H1 (cell line): Measurements from ENCODE around the gene GDPD4.

ENCODE experiments used
- GABPA ChIP-seq: IDR thresholded peaks from 2 replicates; pipeline ENCODE4 v1.6.1; 2011; ENCODE audit warnings: mild to moderate bottlenecking, low read length, moderate library complexity, borderline replicate concordance; ENCODE audit not compliant: insufficient read depth
- PHF8 ChIP-seq: fragments of 200-600 bp; sonication (generic); conservative IDR thresholded peaks from 2 replicates; pipeline ENCODE4 v1.7.1; 2012; ENCODE audit warnings: low read depth, mild to moderate bottlenecking, inconsistent platforms, low read length, moderate library complexity
- RXRA ChIP-seq: IDR thresholded peaks from 2 replicates; pipeline ENCODE4 v1.6.1; 2011; ENCODE audit warnings: low read depth, mild to moderate bottlenecking, low read length, moderate library complexity; ENCODE audit not compliant: insufficient read depth
- SP2 ChIP-seq: IDR thresholded peaks from 2 replicates; pipeline ENCODE4 v1.6.1; 2012; ENCODE audit warnings: mild to moderate bottlenecking, low read length, inconsistent platforms
- TAF1 ChIP-seq: IDR thresholded peaks from 2 replicates; pipeline ENCODE4 v1.6.1; 2011; ENCODE audit warnings: mild to moderate bottlenecking, low read depth, low read length
- TF ChIP-seq, protein P1 (sequence below), 3 experiments: IDR thresholded peaks; 1 replicate in 2 of 3; 2 replicates in 1 of 3; pipeline versions ENCODE4 v1.5.1 to v1.6.1; 2011; ENCODE audit warnings: low read length in 3 of 3, mild to moderate bottlenecking in 3 of 3, inconsistent platforms in 2 of 3, low read depth in 1 of 3, moderate library complexity in 1 of 3; ENCODE audit not compliant: insufficient read depth in 1 of 3; ENCODE audit errors: control extremely low read depth in 1 of 3

DNA sequence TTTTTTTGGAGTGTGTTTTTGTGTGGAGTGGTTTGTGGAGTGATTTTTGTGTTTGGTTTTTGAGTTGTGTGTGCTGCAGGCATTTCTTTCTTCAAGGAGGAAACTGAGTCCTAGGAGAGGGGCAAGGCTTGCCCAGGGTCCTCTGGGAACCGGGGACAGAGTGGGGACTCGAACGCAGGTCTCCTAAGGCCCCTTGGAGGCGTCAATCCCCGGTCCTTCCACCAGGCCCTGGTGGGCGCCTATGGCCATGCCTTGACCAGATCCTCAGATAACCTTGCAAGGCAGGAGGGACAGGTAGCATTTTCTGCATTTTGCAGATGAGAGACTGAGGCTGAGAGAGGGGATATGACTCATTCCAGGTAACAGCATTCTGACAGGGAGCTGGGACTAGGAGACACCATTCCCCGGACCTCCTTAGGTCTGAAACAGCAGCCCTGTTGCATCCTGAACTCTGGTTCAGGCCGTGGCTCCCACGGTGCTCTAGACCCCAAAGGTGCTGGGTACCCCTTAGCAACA lies 134.3 kb downstream of the GDPD4 start:
- TF ChIP-seq, protein P1, sequence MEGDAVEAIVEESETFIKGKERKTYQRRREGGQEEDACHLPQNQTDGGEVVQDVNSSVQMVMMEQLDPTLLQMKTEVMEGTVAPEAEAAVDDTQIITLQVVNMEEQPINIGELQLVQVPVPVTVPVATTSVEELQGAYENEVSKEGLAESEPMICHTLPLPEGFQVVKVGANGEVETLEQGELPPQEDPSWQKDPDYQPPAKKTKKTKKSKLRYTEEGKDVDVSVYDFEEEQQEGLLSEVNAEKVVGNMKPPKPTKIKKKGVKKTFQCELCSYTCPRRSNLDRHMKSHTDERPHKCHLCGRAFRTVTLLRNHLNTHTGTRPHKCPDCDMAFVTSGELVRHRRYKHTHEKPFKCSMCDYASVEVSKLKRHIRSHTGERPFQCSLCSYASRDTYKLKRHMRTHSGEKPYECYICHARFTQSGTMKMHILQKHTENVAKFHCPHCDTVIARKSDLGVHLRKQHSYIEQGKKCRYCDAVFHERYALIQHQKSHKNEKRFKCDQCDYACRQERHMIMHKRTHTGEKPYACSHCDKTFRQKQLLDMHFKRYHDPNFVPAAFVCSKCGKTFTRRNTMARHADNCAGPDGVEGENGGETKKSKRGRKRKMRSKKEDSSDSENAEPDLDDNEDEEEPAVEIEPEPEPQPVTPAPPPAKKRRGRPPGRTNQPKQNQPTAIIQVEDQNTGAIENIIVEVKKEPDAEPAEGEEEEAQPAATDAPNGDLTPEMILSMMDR (IDR thresholded peaks at IDR 0.05; ENCODE audit: control extremely low read depth in 1 of 3, insufficient read depth in 1 of 3, low read depth in 1 of 3, low read length in 3 of 3) = no peak
- TF ChIP-seq GABPA (no peak), RXRA (no peak), SP2 (no peak), PHF8 (no peak), TAF1 (no peak)
